Stimulated activated CD8-positive, alpha-beta memory T cell treated with anti-CD3 and anti-CD28 coated beads, Interleukin-2, amount 100 ng/mL, for 1 hour (primary cell): Measurements from ENCODE around the gene USP3.
"Not testable (repeated sequence)": the region's sequence is repeated elsewhere in the genome, so short reads cannot be mapped to it uniquely, and the experiment has no call there.

ENCODE experiments used
- DNase-seq, 2 donors: peaks; one replicate each; pipeline ENCODE4 v3.0.0-alpha.2; 2020; ENCODE audit warnings: low read depth in 2 of 2

The USP3 gene

DNA sequence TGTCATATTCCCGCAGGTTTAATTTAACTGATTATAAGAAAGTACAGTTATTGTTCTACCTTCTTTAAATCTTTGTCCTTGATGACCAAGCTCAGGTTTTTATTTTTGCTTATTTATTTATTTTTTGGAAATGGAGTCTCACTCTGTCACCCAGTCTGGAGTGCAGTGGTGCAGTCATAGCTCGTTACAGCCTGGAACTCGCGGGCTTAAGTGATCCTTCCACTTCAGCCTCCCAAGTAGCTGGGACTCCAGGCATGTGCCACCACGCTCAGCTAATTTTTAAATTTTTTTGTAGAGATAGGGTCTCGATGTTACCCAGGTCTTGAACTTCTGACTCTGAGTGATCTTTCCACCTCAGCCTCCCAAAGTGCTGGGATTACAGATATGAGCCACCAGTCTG is 8.9 kb downstream of the USP3 start:
- DNase-seq, result no peak

DNA sequence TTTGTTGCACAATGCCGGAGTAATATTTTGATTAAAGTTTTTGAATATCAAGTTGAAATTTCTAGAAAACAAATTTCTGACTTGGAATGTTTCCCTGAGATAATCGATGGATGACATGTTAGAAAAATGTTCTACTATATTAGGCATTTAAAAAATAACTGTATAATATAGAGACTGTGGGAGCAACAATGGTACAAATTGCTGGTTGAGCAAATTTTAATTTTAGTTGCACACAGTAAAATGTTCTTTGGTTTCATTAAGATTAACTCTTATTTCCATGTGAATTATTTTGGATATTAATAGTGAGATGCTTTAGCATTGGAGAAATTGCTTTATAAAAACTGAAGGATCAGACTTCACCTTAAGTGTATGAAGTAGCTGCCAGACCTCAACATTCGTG is 9.3 kb downstream of the USP3 start:
- DNase-seq, result no peak

DNA sequence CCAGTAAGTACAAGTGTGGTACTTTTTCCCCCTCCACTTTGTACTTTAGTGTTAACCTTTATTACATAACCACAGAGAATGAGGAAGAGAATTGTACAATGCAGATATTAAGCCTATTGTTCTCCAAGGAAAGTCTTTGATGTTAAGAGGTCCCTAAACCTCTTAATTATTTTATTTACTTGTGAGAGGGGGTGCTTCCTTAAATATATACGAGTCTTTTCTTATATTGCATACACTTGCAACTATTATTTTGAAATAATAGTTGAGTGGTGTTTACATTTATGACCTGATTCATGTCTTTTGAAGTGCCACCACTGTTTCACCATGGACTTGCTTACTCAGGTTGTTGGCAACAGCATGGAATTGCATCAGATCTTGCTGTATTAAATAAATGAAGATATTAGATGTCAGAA is 10.1 kb downstream of the USP3 start:
- no peak for DNase-seq

DNA sequence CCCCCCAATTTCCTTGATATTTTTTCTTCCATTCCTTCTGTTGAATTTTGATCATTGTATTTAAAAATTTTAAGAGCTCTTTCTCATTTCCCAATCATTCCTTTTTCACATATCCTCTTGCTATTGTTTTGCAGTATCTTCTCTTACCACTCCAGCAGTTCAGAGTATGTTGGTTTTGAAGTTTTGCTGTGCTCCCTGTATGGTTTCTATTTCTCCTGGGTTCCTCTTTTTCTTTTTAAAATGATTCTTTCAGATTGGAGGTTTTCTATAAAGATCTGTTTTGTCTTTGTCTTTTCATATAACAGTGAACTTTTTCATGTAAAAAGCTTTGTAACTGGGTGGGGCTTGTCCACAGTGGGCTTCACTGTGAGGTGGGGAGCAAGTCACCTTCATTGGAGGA is 12.8 kb downstream of the USP3 start:
- no peak for DNase-seq

DNA sequence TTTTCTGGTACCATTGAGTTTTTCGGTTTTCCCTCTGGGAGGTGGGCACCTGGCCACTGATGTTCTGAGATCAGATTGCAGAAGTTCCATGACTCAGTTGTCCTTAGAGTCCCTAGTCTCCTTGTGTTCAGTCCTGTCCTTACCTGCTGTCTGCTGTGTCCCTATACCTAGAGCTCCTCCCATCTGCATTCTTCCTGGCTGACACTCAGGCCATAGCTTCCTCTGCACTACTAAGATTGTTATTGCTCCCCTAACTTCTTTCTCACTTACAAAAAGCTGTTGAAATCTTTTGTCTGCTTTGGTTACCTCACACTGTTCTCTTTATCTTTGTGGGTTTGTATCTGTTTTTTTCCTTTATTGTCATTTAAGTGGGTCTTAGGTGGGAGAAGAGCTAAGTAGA is 13.2 kb downstream of the USP3 start:
- DNase-seq, result no peak

DNA sequence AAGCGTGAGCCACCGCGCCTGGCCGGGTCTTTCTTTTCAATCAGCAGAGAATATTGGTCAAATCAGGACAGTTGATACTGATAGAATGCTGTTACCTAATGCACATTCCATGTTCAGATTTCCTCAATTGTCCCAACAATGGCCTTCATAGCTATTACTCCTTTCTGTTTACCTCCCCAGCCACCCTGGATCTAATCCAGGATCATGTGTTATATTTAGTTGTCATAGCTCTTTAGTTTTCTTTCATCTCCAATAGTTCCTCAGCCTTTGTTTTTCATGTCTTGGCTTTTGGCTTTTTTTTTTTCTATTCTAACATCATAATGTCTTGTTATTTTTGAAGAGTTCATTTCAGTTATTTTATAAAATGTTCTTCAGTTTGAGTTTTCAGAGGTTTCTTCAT is 14.6 kb downstream of the USP3 start:
- DNase-seq, result no peak

DNA sequence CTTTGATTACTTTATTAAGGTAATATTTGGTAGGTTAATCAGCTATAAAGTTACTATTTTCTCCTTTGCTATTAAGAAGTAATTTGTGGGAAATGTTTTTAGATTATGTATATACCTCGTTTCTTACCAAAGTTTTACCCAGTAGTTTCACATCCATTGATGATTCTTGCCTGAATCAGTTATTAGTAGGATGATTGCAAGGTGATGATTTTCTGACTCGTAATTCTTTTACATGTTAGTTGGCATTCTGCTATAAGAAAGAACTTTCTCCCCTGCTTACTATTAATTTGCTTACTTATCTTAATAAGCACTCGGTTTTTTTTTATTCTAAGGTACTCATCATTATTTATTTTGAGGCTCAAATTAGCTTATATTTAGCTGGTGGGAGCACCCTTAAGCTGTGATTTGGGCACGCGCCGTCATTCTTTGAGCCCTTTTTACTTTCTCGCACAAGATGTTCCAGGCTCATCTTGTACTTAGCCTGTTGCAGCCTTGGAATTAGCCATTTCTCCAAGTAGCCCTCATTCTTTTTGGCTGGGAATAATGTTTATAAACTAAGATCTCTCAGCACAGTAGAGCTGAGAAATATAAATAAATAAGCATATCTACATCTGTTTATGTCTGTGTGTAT is 15.3 kb downstream of the USP3 start:
- DNase-seq, result no peak

DNA sequence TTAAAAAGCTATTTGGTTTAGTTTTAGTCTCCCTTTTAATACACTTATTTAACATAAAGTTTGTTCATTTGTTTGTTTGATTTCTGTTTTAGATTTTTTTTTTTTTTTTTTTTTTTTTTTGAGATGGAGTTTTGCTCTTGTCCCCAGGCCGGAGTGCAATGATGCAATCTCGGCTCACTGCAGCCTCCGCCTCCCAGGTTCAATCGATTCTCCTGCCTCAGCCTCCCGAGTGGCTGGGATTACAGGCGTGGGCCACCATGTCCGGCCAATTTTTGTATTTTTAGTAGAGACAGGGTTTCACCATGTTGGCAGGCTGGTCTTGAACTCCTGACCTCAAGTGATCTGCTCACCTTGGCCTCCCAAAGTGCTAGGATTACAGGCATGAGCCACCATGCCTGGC is 16.1 kb downstream of the USP3 start:
- not testable (repeated sequence) for DNase-seq

DNA sequence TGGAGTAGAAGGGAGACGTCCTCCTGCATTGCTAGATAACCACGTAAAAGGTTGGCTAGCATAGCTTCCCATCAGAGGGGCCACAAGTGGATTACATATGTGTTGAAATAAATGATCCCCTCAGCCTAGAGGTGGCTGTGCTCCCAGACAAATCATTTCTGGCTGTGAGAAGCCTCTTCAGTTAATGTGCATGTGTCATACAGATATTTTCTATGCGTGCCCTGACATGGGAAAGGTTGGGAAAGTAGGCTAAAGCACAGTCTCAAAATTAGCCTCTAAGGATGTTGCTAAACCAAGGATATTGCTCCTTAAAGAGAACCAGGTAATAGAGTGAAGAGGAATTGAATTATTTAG is 17.8 kb downstream of the USP3 start:
- no peak for DNase-seq

DNA sequence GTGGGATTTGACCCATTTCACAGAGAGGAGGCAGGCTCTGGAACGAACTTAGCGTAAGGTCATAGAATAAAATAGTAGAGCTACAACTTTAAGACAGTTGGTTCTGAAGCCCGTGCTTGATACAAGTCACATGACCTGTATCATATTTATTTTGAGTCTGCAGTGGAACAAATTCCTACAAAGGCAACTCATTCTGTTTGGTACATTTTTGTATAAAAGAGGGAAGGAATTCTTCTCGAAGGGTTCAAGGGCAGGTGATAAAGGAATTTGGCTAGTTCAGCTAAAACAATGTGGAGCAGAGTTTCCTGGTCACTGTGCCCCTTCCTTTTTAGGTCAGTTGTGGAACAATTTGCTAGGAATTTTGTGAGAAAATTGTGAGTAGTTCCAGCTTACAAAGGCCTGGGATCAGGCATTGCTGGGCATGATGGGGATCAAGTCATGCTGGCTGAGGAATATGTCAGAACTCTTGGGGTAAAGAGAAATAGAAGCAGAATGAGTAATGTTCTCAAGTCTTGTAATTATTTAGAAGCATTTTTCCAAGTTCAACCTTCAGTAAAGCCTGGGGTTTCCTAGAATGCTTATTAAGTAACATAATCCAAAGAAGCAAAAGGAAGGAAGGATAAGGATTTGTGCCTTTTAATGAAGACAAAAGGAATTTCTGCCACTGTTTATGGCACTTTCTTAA is 19.1 kb downstream of the USP3 start:
- no peak for DNase-seq

DNA sequence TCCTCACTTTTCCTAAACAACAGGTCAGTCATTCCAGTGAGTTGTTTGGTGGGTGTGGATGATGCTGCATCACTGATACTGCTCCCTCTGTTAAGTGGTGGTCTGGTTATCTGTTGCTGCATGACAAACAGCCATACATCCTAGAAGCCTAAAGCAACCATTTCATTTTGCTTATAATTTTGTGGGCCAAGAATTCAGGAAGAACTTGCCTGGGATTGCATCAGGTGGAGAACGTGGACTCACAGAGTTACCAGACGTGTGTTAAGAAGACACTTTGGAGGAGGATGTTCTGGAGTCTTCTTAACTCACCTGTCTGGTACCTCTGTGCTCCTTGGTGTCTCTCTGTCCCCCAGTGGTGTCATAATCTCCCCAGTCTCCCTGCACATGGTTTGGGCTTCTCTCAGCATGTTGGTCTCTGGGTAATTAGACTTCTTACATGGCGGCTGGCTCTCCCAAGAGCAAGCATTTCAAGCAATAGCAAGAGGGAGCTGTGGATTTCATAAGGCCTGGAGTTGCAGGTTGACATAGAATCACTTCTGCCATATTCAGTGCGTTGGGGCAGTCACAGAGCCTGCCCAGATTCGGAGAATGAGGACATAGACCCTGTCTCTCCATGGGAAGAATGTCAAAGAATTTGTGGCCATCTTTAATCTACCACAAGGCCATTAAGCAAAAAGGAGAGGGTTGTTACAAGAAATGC is 20.1 kb downstream of the USP3 start:
- no peak for DNase-seq

DNA sequence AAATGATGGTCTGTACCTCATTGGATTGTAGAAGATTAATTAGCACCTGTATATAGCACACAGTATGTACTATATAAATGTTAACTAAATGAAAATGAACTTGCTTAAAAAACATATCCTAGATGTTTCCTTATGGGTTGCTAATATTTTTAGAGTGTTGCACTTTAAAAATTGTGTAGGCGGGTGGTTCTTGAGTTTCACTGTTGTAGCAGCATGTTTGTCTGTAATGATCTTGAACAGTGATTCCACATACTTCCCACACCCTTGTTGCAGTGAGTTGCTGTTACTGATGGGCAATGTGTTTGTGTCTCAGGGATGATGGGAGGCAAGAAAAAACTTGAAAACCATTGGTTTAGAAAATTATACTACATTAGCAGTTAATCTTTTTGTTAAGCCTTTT is 22.0 kb downstream of the USP3 start:
- no peak for DNase-seq

DNA sequence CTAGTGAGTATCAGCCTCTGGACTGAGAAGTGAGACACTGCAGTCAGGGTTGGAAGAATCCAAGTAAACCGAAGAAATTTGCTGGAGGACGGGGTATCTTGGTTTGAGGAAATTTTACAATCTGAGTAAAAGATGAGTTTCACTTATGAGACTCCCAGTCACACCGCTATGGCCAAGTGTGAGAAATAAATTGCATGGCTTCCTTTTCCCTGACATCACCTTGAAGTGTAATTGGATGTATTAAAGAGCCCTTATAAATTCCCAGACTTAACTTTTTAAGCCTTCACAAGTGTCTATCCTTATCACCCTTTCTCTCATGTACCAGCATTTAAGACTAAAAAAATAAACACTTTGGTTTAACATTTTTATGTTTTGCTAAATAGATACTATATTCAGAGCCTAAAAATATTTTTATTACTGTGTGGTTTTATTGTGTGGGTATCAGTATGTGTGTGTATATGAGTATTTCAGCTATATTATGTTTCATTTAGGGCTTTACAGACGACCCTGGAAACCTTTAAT is 23.8 kb downstream of the USP3 start:
- DNase-seq, result no peak

DNA sequence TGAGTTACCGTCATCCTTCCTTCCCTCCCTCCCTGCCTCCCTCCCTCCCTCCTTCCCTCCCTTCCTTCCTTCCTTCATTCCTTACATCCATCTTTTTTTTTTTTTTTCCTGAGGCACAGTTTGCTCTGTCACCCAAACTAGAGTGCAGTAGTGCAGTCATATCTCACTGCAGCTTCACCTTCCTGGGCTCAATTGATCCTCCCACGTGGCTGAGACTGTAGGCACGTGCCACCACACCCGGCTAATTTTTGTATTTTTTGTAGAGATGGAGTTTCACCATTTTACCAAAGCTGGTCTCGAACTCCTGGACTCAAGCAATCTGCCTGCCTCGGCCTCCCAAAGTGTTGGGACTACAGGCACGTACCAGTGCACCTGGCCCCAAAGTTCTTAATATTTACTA is 25.8 kb downstream of the USP3 start:
- no peak for DNase-seq

DNA sequence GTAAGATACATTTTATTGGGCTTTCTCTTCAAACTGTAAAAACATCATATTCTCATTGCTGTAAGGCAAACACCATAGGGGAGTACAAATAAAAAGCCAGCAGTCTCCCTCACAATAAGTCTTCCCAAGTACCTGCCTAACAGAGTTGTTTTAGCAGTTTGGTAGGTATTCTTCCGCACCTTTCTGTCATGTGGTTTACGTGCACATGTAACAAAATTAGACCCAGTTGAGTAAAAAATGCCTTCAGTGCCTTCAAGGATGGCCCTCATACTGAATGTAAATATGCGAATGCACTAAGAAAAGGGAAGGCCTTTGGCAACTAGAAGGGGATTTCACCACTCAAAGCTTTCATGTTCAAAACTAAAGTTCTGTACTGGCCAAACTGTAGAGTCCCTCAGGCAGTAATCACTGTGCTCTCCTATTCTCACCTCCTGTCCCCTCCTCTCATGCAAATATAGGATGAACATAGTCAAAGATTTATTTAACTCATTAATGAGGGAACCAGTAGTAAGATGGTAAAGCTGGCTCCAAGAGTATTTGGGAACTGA is 26.4 kb downstream of the USP3 start:
- no peak for DNase-seq

DNA sequence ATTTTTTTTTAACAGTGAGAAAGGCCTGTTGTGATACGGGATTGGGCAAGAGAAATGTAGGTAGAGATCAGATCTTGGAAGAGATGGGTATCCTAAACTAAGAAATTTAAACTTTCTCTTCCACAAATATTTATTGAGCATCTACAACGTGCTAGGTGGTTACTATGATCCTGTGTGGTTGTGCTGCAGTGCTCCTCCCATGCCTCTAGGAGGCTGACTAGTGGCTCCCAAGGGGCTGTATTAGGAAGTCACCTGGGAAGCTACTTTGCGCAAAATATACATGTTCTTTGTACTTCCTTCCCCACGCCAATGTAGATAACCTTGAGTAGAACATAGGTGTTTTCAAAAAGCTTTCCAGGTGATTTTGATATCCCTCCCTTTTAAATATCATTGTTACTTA is 27.2 kb downstream of the USP3 start:
- no peak for DNase-seq

DNA sequence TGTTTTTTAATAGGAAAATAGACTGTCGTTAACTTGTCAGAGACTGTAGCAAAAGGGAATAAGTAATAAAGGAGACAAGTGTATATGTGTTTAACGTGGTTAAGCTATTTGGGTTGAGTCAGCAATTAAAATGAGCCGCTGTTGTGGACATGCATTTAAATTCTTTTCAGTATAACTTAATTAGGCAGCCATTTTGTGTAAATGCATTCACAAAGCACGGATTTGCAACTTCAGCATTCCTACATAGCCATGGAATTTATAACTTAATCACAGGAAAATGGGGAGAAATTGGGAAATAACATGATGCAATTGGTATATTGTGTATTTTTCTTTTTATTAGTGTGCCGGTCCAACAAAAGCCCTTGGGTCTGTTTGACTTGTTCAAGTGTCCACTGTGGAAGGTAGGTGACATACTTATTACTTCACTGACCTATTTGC is 27.9 kb downstream of the USP3 start:
- DNase-seq, result no peak

DNA sequence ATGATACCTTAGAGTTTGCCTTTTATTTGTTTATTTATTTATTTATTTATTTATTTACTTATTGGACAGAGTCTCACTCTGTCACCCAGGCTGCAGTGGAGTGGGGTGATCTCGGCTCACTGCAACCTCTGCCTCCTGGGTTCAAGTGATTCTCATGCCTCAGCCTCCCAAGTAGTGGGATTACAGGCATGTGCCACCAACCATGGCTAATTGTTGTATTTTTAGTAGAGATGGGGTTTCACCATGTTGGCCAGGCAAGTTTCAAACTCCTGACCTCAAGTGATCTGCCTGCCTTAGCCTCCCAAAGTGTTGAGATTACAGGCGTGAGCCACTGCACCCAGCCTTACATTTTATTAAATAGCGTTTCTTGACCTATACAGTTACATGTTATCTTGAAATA is 30.5 kb downstream of the USP3 start:
- DNase-seq, result not testable (repeated sequence)

DNA sequence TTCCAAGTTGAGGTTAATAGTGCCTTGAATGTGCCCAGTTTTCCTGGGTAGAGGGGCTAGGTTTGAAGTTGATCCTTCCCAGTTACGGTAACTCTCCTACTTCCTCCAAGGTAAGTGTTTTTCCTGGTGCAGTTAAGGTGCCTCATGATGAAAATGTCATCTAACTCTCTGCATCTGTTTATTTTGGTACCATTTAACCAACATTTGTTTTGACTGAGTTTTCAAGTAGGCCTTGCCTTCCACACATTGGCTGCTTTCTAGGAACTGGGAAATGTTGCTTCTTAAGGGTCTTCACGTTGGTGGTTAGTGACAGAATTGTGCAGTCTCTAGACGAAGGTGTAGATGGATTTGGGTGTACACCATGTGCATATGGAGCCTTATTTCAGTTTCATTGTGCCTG is 31.3 kb downstream of the USP3 start:
- no peak for DNase-seq

DNA sequence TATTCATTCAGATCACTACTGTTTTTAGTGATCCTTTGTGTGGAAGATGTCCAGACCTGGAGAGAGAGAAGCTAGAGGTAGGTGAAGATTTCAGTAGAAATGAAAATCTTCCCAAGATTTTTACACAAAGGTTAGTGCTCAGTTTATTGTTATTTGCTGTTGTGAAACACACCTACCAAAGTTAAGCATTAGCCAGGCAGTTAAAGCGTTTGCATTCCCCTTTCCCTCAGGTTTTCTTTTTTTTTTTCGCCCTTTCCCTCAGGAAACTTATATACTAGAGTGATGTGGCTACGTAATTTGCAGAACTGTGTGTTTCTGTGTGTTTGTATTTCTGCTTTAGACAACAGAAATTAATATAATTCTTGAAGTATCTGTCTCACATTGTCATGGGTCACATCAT is 34.5 kb downstream of the USP3 start:
- no peak for DNase-seq

DNA sequence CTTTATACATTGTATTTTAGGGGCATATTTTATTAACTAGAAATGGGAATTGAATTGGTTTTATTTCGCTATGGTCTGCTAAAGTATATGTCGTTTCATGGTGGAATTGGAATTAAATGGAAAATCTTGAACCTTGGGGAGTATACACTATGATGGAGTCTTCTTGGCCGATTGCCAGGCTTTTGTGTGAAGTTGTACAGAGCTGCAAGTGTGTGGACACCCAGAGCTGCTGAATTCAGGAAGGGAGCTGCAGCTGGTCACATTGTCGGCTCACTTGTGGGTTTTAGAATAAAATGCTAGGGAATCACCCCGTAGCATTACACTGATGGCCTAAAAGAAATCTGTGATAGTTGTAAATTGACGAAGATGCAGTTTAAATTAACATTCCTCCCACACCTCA is 35.1 kb downstream of the USP3 start:
- no peak for DNase-seq

DNA sequence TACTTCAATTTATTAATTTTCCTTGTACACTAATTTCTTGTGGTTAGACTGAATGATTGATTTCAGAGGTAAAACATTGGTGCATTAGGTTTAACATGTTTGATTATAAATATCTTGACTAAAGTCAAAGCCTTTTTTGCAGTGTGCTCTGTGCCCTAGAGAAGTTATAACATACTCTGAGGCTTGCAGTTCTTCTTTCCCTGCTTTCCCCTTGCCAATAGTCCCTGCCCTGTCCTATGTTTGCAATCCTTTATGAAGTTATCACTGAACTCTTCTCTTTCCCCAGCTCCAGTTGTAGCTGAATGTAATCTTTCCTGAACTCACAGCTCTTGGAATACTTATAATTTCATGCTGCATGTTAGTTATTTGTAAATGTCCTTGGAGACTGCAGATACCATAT is 35.6 kb downstream of the USP3 start:
- no peak for DNase-seq

DNA sequence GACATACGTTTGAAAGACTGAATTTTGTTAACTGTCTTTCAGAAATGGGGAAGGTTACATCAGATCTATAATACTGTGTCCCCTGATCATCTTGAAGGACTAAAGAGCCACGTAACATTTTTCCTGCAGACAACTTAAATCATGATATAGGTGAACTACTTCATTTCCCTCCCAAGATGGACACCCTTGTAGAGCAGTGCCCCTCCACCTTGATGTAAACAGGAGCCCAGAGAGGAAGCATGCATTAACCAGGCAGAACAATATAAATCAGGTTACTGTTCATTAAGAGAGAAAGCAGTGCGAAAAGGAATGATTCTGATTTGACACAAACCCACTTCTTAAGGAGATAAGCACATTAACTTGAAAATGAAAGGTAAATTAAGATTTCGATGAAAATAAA is 36.1 kb downstream of the USP3 start:
- no peak for DNase-seq
